ENCODE results near the gene DIDO1.
"Not testable (repeated sequence)": the region's sequence is repeated elsewhere in the genome, so short reads cannot be mapped to it uniquely, and the experiment has no call there.

The DIDO1 gene

GRCh38 chr20:62925420-62926228 lies 681 bp downstream of the DIDO1 start:
- DNase-seq: no peak

GRCh38 chr20:62925076-62925419 lies 1.3 kb downstream of the DIDO1 start:
- no peak for DNase-seq

- no peak for DNase-seq
These were observed 1.7 kb downstream of the DIDO1 start for GRCh38 chr20:62924442-62925075.

- DNase-seq: no peak
These were observed 2.5 kb downstream of the DIDO1 start for GRCh38 chr20:62923669-62924441.

- not testable (repeated sequence) for DNase-seq
These were observed 3.1 kb downstream of the DIDO1 start for GRCh38 chr20:62923059-62923668.

- DNase-seq: no peak
These were observed 3.8 kb downstream of the DIDO1 start for GRCh38 chr20:62922451-62922921.

GRCh38 chr20:62921119-62921687 lies 5.1 kb downstream of the DIDO1 start:
- no peak for DNase-seq

- no peak for DNase-seq
These were observed 6.2 kb downstream of the DIDO1 start for GRCh38 chr20:62920039-62920645.

- DNase-seq: no peak
These were observed 7.5 kb downstream of the DIDO1 start for GRCh38 chr20:62918831-62919230.

- DNase-seq: no peak
These were observed 8.2 kb downstream of the DIDO1 start for GRCh38 chr20:62918147-62918546.

- no peak for DNase-seq
These were observed 8.6 kb downstream of the DIDO1 start for GRCh38 chr20:62917720-62918119.

GRCh38 chr20:62916703-62917476 lies 9.4 kb downstream of the DIDO1 start:
- no peak for DNase-seq

- no peak for DNase-seq
These were observed 11.3 kb downstream of the DIDO1 start for GRCh38 chr20:62914970-62915457.

- DNase-seq: no peak
These were observed 11.9 kb downstream of the DIDO1 start for GRCh38 chr20:62914436-62914835.

GRCh38 chr20:62913043-62913630 lies 13.2 kb downstream of the DIDO1 start:
- DNase-seq: no peak

GRCh38 chr20:62911701-62912280 lies 14.5 kb downstream of the DIDO1 start:
- DNase-seq: no peak

- no peak for DNase-seq
These were observed 15.4 kb downstream of the DIDO1 start for GRCh38 chr20:62910777-62911497.

- DNase-seq: no peak
These were observed 16.0 kb downstream of the DIDO1 start for GRCh38 chr20:62910217-62910766.

GRCh38 chr20:62908971-62909791 lies 17.1 kb downstream of the DIDO1 start:
- DNase-seq: no peak
